ENCODE data around the gene ITGA1. TPM values are rescaled to one million over a fixed set of nuclear protein-coding genes. Genes with fewer than 3 reads are reported as not detected.

ITGA1 gene
- total and polyA plus RNA-seq, 2 of the 13 experiments (the other 11 are each of a cell fraction or from before 2014, with no cell fraction given), result 23.1 to 28.6 TPM

Small RNAs within 50 kb of the gene (small RNA-seq; reads per million reads assigned to genes)
- gene B3GNTL1P1 (ENCODE audit: insufficient read depth in 2 of 3, insufficient read length in 3 of 3, low read depth in 2 of 3, low replicate concordance in 1 of 3), result 0 reads per million in 3 experiments

Other genes starting within 250 kb of the ITGA1 start
- 19.0 and 19.5 TPM in 2 replicates for gene PELO, start within 50 bp of the ITGA1 start, total RNA-seq (2016; rRNA removed; fragmentation: Illumina TruSeq; extraction: Trizol)
- 22.7 and 23.9 TPM in 2 replicates for gene PELO, start within 50 bp of the ITGA1 start, polyA plus RNA-seq (2011; rRNA removed)
- 10.2 and 15.8 TPM in 2 replicates for gene ITGA2, start 201.4 kb downstream of the ITGA1 start, total RNA-seq (2016; rRNA removed; fragmentation: Illumina TruSeq; extraction: Trizol)
- 49.3 and 58.3 TPM in 2 replicates for gene ITGA2, start 201.4 kb downstream of the ITGA1 start, polyA plus RNA-seq (2011; rRNA removed)

Measured in HepG2 (cell line).